GM06990 (cell line): ENCODE data around the gene TBC1D5.
"Not testable (repeated sequence)": the region's sequence is repeated elsewhere in the genome, so short reads cannot be mapped to it uniquely, and the experiment has no call there.

Source experiments
- DNase-seq: peaks from one replicate; pipeline ENCODE4 v3.0.0-alpha.2; 2011; ENCODE audit not compliant: insufficient read length; ENCODE audit errors: extremely low read depth
- H3K27me3 ChIP-seq: replicated peaks from 2 replicates; pipeline ENCODE4 v1.6.0; 2011; ENCODE audit warnings: low read length; ENCODE audit not compliant: control insufficient read depth, insufficient read depth
- H3K36me3 ChIP-seq: 2 replicates; pipeline ENCODE4 v1.5.1; 2011; ENCODE audit warnings: low read length; ENCODE audit not compliant: control insufficient read depth, insufficient read depth
- H3K4me3 ChIP-seq: replicated peaks from 2 replicates; pipeline ENCODE4 v1.5.1; 2011; ENCODE audit warnings: low read depth, mild to moderate bottlenecking, control low read depth, low read length
- CTCF ChIP-seq: IDR thresholded peaks from 2 replicates; pipeline ENCODE4 v1.5.1; 2011; ENCODE audit warnings: low read length, control low read depth, mild to moderate bottlenecking, inconsistent platforms; ENCODE audit not compliant: insufficient read depth, poor library complexity, severe bottlenecking

The TBC1D5 gene

GRCh38 chr3:17629400-17629799 lies 113.0 kb downstream of the TBC1D5 start:
- no peaks in the 10 kb centered on the region for H3K27me3 ChIP-seq
- H3K36me3 ChIP-seq, result no peaks in the 10 kb centered on the region
- TF ChIP-seq CTCF, result no peak
- H3K4me3 ChIP-seq, result no peak overlapping the region
- DNase-seq, result no peak

- TF ChIP-seq CTCF, result no peak
- no peak for DNase-seq
- H3K4me3 ChIP-seq, result no peak overlapping the region
- peaks cover 2% of the 10 kb centered on the region for H3K36me3 ChIP-seq
- no peaks in the 10 kb centered on the region for H3K27me3 ChIP-seq
Measured at GRCh38 chr3:17626395-17626794, 116.0 kb downstream of the TBC1D5 start.

GRCh38 chr3:17625133-17625532 lies 117.3 kb downstream of the TBC1D5 start:
- no peak for TF ChIP-seq CTCF
- Histone ChIP-seq H3K36me3 (peaks cover 2% of the 10 kb centered on the region), H3K4me3 (no peak overlapping the region), H3K27me3 (no peaks in the 10 kb centered on the region)
- no peak for DNase-seq

- no peak overlapping the region for H3K4me3 ChIP-seq
- no peak for DNase-seq
- peaks cover 6% of the 10 kb centered on the region for H3K36me3 ChIP-seq
- H3K27me3 ChIP-seq, result no peaks in the 10 kb centered on the region
- no peak for TF ChIP-seq CTCF
Measured at GRCh38 chr3:17623464-17623863, 119.0 kb downstream of the TBC1D5 start.

- TF ChIP-seq CTCF, result no peak
- Histone ChIP-seq H3K4me3 (no peak overlapping the region), H3K36me3 (peaks cover 8% of the 10 kb centered on the region), H3K27me3 (no peaks in the 10 kb centered on the region)
- no peak for DNase-seq
Measured at GRCh38 chr3:17619968-17620367, 122.5 kb downstream of the TBC1D5 start.

GRCh38 chr3:17613017-17613416 lies 129.4 kb downstream of the TBC1D5 start:
- H3K4me3 ChIP-seq, H3K27me3 ChIP-seq, H3K36me3 ChIP-seq, DNase-seq: not testable (repeated sequence)
